ENCODE measurements around the gene GHR. TPM values are rescaled to one million over a fixed set of nuclear protein-coding genes. Genes with fewer than 3 reads are reported as not detected.
A peak's percentile ranks its signal among the peaks of the same experiment; 100 is the strongest.

Gene GHR
- polyA plus RNA-seq, 1 experiment, result 0.63 TPM

GRCh38 chr5:42767491-42768105, 344.4 kb downstream of the GHR start:
- no peak overlapping the region for H3K27ac ChIP-seq (ENCODE audit: low read depth, low read length)
- no peak for DNase-seq (ENCODE audit: low read depth, low spot score)
- POLR2A ChIA-PET, result no interaction called here
- peak; percentile 51 for TF ChIP-seq CTCF (IDR thresholded peaks at IDR 0.05; ENCODE audit: low read depth, low read length)
- H3K27me3 ChIP-seq (ENCODE audit: control insufficient read depth, insufficient read depth, low read length), result no peaks in the 10 kb centered on the region
- CTCF ChIA-PET, result interaction anchor here (0.6 to 1.5 kb wide), 23 partner anchors 9 to 913 kb away, joined by 3 to 18 read pairs (median 4); partner anchors contain the start of genes CCDC152, GHR, RIMOC1 and SELENOP
- H3K4me3 ChIP-seq (ENCODE audit: low read depth, low read length), result no peak overlapping the region
- no peaks in the 10 kb centered on the region for H3K9me3 ChIP-seq (ENCODE audit: control insufficient read depth, insufficient read depth, low read length)

DNA sequence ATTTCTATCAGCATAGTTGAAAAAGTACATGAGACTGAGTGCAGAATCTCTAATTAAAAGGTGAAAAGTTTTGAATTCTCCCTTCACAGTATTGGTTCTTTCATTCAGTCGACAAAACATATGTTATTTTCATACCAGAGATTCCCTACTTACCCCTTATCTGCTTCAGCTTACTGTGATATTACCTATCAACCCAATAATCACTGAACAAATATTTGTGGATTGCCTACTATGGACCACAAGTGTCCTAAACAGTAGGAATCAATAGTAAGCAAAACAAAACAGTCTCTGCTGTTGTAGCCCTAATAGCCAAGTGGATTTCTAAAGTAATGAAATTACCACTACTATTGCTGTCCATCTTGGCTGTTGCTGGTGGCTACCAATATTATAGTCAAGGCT, 344.9 kb downstream of the GHR start:
- ChIA-PET CTCF (interaction anchor here (1.0 to 1.5 kb wide), 14 partner anchors 9 to 913 kb away, joined by 3 to 18 read pairs (median 6); partner anchors contain the start of genes GHR and SELENOP), POLR2A (no interaction called here)
- Histone ChIP-seq H3K27ac (ENCODE audit: low read depth, low read length) (no peak overlapping the region), H3K9me3 (ENCODE audit: control insufficient read depth, insufficient read depth, low read length) (no peaks in the 10 kb centered on the region), H3K27me3 (ENCODE audit: control insufficient read depth, insufficient read depth, low read length) (no peaks in the 10 kb centered on the region), H3K4me3 (ENCODE audit: low read depth, low read length) (no peak overlapping the region)
- no peak for TF ChIP-seq CTCF (IDR thresholded peaks at IDR 0.05; ENCODE audit: low read depth, low read length)
- DNase-seq (ENCODE audit: low read depth, low spot score), result no peak

GRCh38 chr5:42770003-42770402, 346.8 kb downstream of the GHR start:
- no peak for DNase-seq (ENCODE audit: low read depth, low spot score)
- H3K27ac ChIP-seq (ENCODE audit: low read depth, low read length), result no peak overlapping the region
- ChIA-PET POLR2A (no interaction called here), CTCF (no interaction called here)
- H3K9me3 ChIP-seq (ENCODE audit: control insufficient read depth, insufficient read depth, low read length), result no peaks in the 10 kb centered on the region
- no peaks in the 10 kb centered on the region for H3K27me3 ChIP-seq (ENCODE audit: control insufficient read depth, insufficient read depth, low read length)
- no peak overlapping the region for H3K4me3 ChIP-seq (ENCODE audit: low read depth, low read length)
- TF ChIP-seq CTCF (IDR thresholded peaks at IDR 0.05; ENCODE audit: low read depth, low read length), result no peak
